CD14-positive monocyte (primary cell): ENCODE measurements around the gene POTEG. TPM values are rescaled to one million over a fixed set of nuclear protein-coding genes. Genes with fewer than 3 reads are reported as not detected.
"Not testable (repeated sequence)": the region's sequence is repeated elsewhere in the genome, so short reads cannot be mapped to it uniquely, and the experiment has no call there.

Source experiments
- DNase-seq, 3 donors: peaks; one replicate each; pipeline ENCODE4 v3.0.0-alpha.2; 2011 to 2022
- H2AFZ ChIP-seq: 2 replicates; pipeline ENCODE4 v1.6.0; 2012; ENCODE audit warnings: mild to moderate bottlenecking, low read depth, low read length, inconsistent platforms; ENCODE audit not compliant: insufficient read depth, poor library complexity, severe bottlenecking
- H3K27ac ChIP-seq, 2 donors: 1 replicate in 1 of 2; 2 replicates in 1 of 2; pipeline ENCODE4 v1.5.1; 2012 to 2013; ENCODE audit warnings: low read length in 2 of 2, control low read depth in 1 of 2, inconsistent platforms in 1 of 2, low read depth in 1 of 2, mild to moderate bottlenecking in 1 of 2
- H3K27me3 ChIP-seq, 2 donors: one replicate each; pipeline versions ENCODE4 v1.6.0 to v1.6.1; 2011 to 2013; ENCODE audit warnings: low read length in 2 of 2; ENCODE audit not compliant: control insufficient read depth in 2 of 2, insufficient read depth in 2 of 2
- H3K36me3 ChIP-seq, 2 donors: replicated peaks in 1 of 2; 1 replicate in 1 of 2; 2 replicates in 1 of 2; pipeline versions ENCODE4 v1.5.1 to v1.6.1; 2012 to 2013; ENCODE audit warnings: low read length in 2 of 2, control low read depth in 1 of 2, inconsistent platforms in 1 of 2, mild to moderate bottlenecking in 1 of 2; ENCODE audit not compliant: insufficient read depth in 2 of 2, control insufficient read depth in 1 of 2
- H3K4me1 ChIP-seq, 2 donors: 1 replicate in 1 of 2; 2 replicates in 1 of 2; pipeline versions ENCODE4 v1.5.1 to v1.6.1; 2012 to 2013; ENCODE audit warnings: low read length in 2 of 2, control low read depth in 1 of 2, inconsistent platforms in 1 of 2, mild to moderate bottlenecking in 1 of 2, moderate library complexity in 1 of 2; ENCODE audit not compliant: insufficient read depth in 2 of 2, control insufficient read depth in 1 of 2
- H3K4me2 ChIP-seq: replicated peaks from 2 replicates; pipeline ENCODE3; 2012; ENCODE audit warnings: low read length, moderate library complexity, mild to moderate bottlenecking; ENCODE audit not compliant: poor library complexity, severe bottlenecking; ENCODE audit errors: extremely low read depth
- H3K4me3 ChIP-seq, 3 experiments: fragments of 200-600 bp in 1 of 3; sonication (generic) in 1 of 3; replicated peaks in 1 of 3; 1 replicate in 2 of 3; 2 replicates in 1 of 3; pipeline ENCODE4 v1.5.1; 2011 to 2013; ENCODE audit warnings: low read length in 3 of 3, mild to moderate bottlenecking in 3 of 3, control low read depth in 2 of 3, low read depth in 2 of 3, inconsistent platforms in 1 of 3, moderate library complexity in 1 of 3
- H3K79me2 ChIP-seq: 2 replicates; pipeline ENCODE4 v1.6.0; 2012; ENCODE audit warnings: mild to moderate bottlenecking, control low read depth, inconsistent platforms, low read length, moderate library complexity; ENCODE audit not compliant: insufficient read depth
- H3K9ac ChIP-seq: 2 replicates; pipeline ENCODE4 v1.6.0; 2017; ENCODE audit warnings: low read length, mild to moderate bottlenecking; ENCODE audit not compliant: insufficient read depth, poor library complexity, severe bottlenecking
- H3K9me3 ChIP-seq, 2 donors: replicated peaks in 1 of 2; 1 replicate in 1 of 2; 2 replicates in 1 of 2; pipeline versions ENCODE4 v1.5.1 to v1.6.1; 2012 to 2013; ENCODE audit warnings: low read length in 2 of 2, control low read depth in 1 of 2; ENCODE audit not compliant: control insufficient read depth in 1 of 2, insufficient read depth in 1 of 2
- H4K20me1 ChIP-seq: 2 replicates; pipeline ENCODE4 v1.6.0; 2012; ENCODE audit warnings: mild to moderate bottlenecking, low read length, control low read depth, moderate library complexity; ENCODE audit not compliant: insufficient read depth
- H3K27ac Mint-ChIP-seq, 7 donors: one replicate each; pipeline ENCODE4 v1.8.0; 2020; ENCODE audit warnings: mild to moderate bottlenecking in 7 of 7, mixed read lengths in 7 of 7, moderate library complexity in 6 of 7, inconsistent platforms in 2 of 7
- H3K27me3 Mint-ChIP-seq, 3 donors: one replicate each; pipeline ENCODE4 v1.8.0; 2021 to 2022; ENCODE audit warnings: low read depth in 3 of 3, mild to moderate bottlenecking in 3 of 3, mixed read lengths in 3 of 3, moderate library complexity in 3 of 3, inconsistent platforms in 1 of 3
- H3K36me3 Mint-ChIP-seq, 2 donors: one replicate each; pipeline ENCODE4 v1.8.0; 2020; ENCODE audit warnings: mixed read lengths in 2 of 2, inconsistent platforms in 1 of 2, mild to moderate bottlenecking in 1 of 2
- H3K4me1 Mint-ChIP-seq: one replicate; pipeline ENCODE4 v1.8.0; 2020; ENCODE audit warnings: mild to moderate bottlenecking, mixed read lengths
- H3K4me3 Mint-ChIP-seq, 2 donors: one replicate each; pipeline ENCODE4 v1.8.0; 2020; ENCODE audit warnings: mild to moderate bottlenecking in 2 of 2, mixed read lengths in 2 of 2, moderate library complexity in 1 of 2
- H3K9me3 Mint-ChIP-seq, 7 donors: one replicate each; pipeline ENCODE4 v1.8.0; 2020 to 2022; ENCODE audit warnings: mixed read lengths in 7 of 7, mild to moderate bottlenecking in 6 of 7, moderate library complexity in 6 of 7, inconsistent platforms in 2 of 7
- WGBS: methylation state at CpG from one replicate; pipeline ENCODE4 v1.1.5; 2013; ENCODE audit warnings: missing lambda C conversion rate; ENCODE audit not compliant: insufficient coverage; 5-methylcytosine and 5-hydroxymethylcytosine counted together
- intact Hi-C, 2 donors: fragments of 100-400 bp; cut with micrococcal nuclease; formaldehyde crosslinking; loops; one replicate each; pipeline versions ENCODE4 v1.15.0 to v1.15.1; 2023
- polyA plus RNA-seq, 3 donors: library from polyadenylated mRNA; depleted of rRNA in 1 of 3; unstranded in 2 of 3; stranded (reverse) in 1 of 3; fragments of 300-500 nt in 2 of 3; fragments of >200 nt in 1 of 3; fragmentation: Illumina TruSeq in 2 of 3; gene quantifications; 1 replicate in 2 of 3; 2 replicates in 1 of 3; pipeline ENCODE4 v1.2.3, GENCODE V29; 2012 to 2021

Gene POTEG
- polyA plus RNA-seq, 3 donors = not detected

DNA sequence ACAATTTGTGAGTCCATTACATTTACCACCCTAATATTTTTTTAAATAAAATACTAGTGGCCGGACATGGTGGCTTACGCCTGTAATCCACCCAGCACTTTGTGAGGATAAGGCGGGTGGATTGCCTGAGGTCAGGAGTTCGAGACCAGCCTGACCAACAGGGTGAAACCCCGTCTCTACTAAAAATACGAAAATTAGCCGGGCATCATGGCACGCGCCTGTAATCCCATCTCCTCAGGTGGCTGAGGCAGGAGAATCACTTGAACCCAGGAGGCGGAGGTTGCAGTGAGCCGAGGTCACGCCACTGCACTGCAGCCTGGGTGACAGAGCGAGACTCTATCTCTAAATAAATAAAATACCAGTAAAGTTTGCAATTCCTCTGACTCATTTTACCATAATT lies 25.6 kb downstream of the POTEG start:
- H3K79me2 ChIP-seq, H3K9ac ChIP-seq, H3K36me3 Mint-ChIP-seq, H3K27me3 ChIP-seq, intact Hi-C loops, H3K4me1 Mint-ChIP-seq, H3K27ac Mint-ChIP-seq, H3K9me3 ChIP-seq, H3K27ac ChIP-seq, H3K4me1 ChIP-seq, H4K20me1 ChIP-seq, H3K9me3 Mint-ChIP-seq, DNase-seq, H3K4me2 ChIP-seq, H3K36me3 ChIP-seq, H2AFZ ChIP-seq, H3K4me3 Mint-ChIP-seq, H3K27me3 Mint-ChIP-seq, H3K4me3 ChIP-seq: not testable (repeated sequence)
- WGBS = 80% methylated on average over 6 of the region's 13 CpGs

DNA sequence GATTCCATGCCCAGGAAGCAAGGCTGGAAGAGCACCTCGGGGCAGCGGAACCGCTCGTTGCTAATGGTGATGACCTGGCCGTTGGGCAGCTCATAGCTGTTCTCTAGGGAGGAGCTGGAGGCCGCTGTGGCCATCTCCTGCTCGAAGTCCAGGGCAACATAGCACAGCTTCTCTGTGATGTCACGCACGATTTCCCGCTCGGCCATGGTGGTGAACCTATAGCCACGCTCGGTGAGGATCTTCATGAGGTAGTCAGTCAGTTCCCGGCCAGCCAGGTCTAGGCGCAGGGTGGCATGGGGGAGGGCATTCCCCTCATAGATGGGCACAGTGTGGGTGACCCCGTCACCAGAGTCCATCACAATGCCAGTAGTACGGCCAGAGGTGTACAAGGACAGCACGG lies 32.0 kb downstream of the POTEG start:
- H3K4me2 ChIP-seq, H3K79me2 ChIP-seq, H3K27me3 Mint-ChIP-seq, H3K4me1 ChIP-seq, DNase-seq, H3K9me3 ChIP-seq, H4K20me1 ChIP-seq, H3K4me3 ChIP-seq, H3K27me3 ChIP-seq, H3K27ac ChIP-seq, H2AFZ ChIP-seq, H3K27ac Mint-ChIP-seq, H3K9me3 Mint-ChIP-seq, intact Hi-C loops, H3K36me3 ChIP-seq, H3K36me3 Mint-ChIP-seq, H3K4me3 Mint-ChIP-seq, H3K4me1 Mint-ChIP-seq, H3K9ac ChIP-seq: not testable (repeated sequence)
- no CpG with 5 or more reads among the region's 18 CpGs for WGBS

GRCh38 chr14:19394727-19395126 lies 39.4 kb downstream of the POTEG start:
- intact Hi-C loops = not testable (repeated sequence)

DNA sequence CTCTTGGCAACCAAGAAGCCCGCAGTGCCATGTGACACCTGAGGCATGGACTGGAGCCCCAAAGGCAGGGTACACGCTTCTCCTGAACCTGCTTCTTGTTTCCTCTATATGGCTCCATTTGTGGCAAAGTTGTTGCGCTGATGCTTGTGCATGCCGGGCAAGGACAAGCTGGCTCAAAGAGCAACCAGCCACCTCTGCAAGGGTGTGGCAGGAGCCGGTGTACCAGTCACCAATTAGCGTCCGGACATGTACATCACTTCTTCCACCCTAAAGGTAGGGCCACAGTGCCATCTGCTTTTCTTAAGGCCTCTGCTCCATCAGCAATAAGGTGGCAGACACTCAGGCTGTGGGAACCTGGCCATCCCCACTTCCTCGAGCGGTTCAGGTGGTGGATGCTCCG lies 43.9 kb downstream of the POTEG start:
- H3K27ac ChIP-seq, H3K9me3 ChIP-seq, H3K4me3 Mint-ChIP-seq, H3K79me2 ChIP-seq, H3K27ac Mint-ChIP-seq, H3K36me3 ChIP-seq, DNase-seq, H4K20me1 ChIP-seq, H3K4me2 ChIP-seq, intact Hi-C loops, H3K36me3 Mint-ChIP-seq, H3K4me3 ChIP-seq, H2AFZ ChIP-seq, H3K27me3 ChIP-seq, H3K4me1 ChIP-seq, H3K4me1 Mint-ChIP-seq, H3K9ac ChIP-seq, H3K27me3 Mint-ChIP-seq: not testable (repeated sequence)
- peaks cover 4 to 13% (median 7%) of the 10 kb centered on the region in 7 donors for H3K9me3 Mint-ChIP-seq
- WGBS = 91% methylated on average over 7 of the region's 10 CpGs

More at GRCh38 chr14:19394727-19395126, 39.4 kb downstream of the POTEG start:
- H2AFZ ChIP-seq, H3K9me3 ChIP-seq, H3K4me3 Mint-ChIP-seq, H3K36me3 ChIP-seq, H4K20me1 ChIP-seq, H3K27me3 ChIP-seq, H3K27ac ChIP-seq, H3K4me2 ChIP-seq, H3K27ac Mint-ChIP-seq, H3K79me2 ChIP-seq, H3K4me1 ChIP-seq, H3K9me3 Mint-ChIP-seq, H3K36me3 Mint-ChIP-seq, H3K4me3 ChIP-seq, H3K4me1 Mint-ChIP-seq, H3K27me3 Mint-ChIP-seq, H3K9ac ChIP-seq, DNase-seq: not testable (repeated sequence)
- no CpG with 5 or more reads among the region's 12 CpGs for WGBS
